SH-SY5Y (cell line): ENCODE measurements around the gene SREBF2.

Experiments
- GATA2 ChIP-seq: IDR thresholded peaks from 2 replicates; pipeline ENCODE4 v1.6.1; 2011; ENCODE audit warnings: mild to moderate bottlenecking, low read depth, low read length
- GATA3 ChIP-seq: IDR thresholded peaks from 2 replicates; pipeline ENCODE4 v1.6.1; 2011; ENCODE audit warnings: low read depth, mild to moderate bottlenecking, low read length, moderate library complexity

- TF ChIP-seq GATA3 = no peak
- TF ChIP-seq GATA2 = no peak
Measured at GRCh38 chr22:41922328-41922727, 89.4 kb downstream of the SREBF2 start.
